ENCODE measurements around the gene PRSS2.
"Not testable (repeated sequence)": the region's sequence is repeated elsewhere in the genome, so short reads cannot be mapped to it uniquely, and the experiment has no call there.

Gene PRSS2

DNA sequence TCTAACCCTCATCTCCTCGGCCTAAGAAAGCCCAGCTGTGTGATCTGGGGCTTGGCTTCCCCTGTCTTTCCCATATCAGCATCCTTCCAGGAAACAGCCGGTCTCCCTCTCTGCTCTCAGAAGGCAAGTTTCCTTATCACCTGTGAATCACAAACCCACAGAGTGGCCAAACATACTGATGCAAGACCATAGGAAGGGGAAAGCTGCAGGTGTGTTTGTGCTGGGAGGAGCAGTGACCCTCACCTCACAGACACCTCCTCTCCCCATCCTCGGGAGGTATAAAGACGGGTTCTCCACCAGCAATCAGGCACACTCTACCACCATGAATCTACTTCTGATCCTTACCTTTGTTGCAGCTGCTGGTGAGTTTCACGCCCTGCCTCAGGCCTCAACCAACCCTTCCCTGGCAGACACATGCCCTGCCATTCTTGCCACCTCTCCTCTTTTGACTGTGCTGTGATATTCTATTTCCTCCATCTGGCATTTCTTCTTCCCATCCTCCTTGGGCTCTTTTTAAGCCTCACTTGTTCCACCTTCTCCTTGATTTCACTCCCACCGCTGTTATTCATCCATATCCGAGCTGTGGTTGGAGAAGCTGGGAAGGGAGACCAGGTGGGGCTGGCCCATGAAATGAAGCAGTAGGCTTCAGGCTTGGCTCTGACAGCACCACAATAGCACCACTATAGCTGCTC, at the start of gene PRSS2:
Gene PRSS2, plus strand, starts transcription at position 310 of the 692 bp plus-strand sequence. Its CDS starts 13 bp downstream, at position 323.
- DNase-seq, result no peak

DNA sequence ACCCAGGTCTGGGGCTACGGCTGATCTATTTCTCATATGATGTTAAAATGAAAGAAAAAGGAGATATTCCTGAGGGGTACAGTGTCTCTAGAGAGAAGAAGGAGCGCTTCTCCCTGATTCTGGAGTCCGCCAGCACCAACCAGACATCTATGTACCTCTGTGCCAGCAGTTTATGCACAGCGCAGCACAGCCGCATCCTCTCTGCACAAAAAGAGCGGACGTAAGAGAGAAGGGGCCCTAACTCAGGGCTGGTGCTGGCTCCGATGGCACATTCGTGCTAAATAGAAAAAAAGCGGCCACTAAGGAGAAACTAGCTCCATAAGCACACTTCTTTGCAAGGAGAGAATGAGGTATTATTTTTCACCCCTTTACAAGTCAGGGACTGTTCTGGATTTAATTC, 49.8 kb upstream of the PRSS2 start:
- no peak for DNase-seq

DNA sequence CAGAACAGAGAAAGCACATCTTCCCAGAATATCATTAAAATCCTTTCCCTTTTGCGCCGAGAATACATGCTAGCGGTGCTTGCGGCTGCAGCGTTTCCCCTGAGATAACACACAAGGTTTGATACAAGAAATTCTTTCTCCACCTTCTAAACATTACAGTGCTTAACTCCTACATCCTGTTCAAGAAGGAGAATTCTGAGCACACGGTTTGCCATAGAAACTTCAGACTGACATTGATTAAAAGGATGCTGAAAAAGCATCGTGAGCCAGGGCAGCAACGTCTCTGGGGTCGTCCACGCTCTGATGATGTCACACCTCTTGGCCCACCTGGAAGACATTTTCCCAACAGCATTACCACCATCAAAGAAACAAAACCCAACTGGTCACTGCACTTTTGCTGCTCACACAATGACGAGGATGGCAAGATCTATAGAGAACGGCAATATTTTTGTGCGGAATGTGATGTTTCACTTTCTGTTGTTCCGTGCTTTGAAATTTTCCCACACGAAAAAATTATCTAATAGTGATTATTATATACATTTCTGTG, 48.4 kb upstream of the PRSS2 start:
- DNase-seq, result no peak

GRCh38 chr7:142733271-142733670, 37.5 kb upstream of the PRSS2 start:
- no peak for DNase-seq

DNA sequence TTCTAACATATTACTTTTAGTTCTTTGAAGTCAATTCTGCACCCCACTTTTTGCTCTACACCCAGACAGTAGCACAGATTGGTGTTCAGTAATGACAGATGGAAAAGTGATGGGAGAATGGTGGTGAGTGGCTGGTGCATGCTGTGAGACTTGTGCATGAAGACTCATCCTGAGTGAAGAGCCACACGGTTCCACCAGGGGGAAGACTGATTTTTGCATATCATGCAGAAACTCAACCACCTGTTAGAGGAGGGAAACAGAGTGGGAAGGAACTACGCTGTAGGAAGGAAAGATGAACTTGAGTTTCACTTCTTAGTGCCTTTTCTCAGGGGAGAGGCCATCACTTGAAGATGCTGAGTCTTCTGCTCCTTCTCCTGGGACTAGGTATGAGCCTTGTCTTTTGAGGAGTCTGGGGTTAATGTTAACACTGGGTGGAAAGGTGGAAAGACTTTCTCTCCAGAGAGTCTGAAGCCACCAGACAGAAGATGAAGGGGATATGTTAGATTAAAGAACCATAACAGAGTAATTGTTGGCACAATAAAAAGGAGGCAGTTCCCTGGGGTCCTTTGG, 30.8 kb upstream of the PRSS2 start:
- DNase-seq, result no peak

DNA sequence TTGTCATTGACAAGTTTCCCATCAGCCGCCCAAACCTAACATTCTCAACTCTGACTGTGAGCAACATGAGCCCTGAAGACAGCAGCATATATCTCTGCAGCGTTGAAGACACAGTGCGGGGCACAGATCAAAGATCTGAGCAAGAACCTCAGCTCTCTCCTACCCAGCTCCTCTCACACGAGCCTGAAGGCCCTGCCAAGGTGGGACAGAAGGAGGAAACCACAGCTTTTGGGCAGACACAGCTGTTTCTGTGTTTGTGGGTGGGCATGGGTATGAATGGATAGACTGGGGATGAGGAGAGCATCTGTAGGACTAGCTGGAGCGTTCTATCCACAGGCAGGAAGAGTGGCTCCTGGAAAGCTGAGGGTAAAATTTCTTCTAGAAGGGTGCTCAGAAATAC, 30.0 kb upstream of the PRSS2 start:
- DNase-seq, result no peak

DNA sequence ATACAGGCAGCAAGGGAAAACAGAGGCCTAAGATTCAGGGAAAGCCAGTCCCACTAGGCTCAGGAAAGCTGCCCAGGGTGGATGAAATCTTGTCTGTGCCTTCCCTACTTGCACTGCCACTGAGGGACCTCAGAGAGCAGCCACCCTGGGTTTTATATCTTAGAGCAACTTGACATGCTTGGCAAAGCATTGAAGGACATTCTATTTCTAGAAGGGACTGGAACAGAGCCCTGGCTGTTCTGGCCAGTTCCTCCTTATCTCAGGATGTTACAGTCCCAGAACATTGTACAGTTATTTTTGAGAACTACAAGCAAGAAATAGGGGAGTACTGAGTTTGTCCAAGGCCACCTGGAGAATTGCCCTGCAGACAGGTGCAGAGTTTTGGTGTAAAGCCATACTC, 28.8 kb upstream of the PRSS2 start:
- not testable (repeated sequence) for DNase-seq

DNA sequence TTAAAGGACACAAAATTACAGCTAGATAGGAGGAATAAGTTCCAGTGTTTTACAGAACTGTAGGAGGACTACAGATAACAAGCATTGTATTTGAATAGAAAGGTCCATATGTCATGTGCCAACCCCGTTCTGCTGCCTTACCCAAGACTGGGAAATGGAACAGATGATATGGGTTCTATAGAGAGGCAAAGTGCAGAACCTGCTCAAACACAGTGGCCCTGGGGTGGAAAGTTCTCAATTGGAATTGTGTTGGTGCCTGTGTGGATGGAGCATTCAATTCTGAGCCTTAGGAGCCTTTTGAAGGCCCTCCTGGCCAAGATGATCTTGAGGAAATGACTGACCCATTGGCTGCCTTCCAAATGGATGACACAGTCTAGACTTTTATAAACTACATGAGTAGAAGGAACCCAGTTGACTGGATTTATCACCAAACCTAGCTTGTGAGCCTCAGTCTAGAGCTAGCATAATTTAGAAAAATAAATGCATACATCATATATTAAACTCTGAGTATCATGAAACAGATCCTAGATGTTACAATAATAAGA, 25.6 kb upstream of the PRSS2 start:
- no peak for DNase-seq

DNA sequence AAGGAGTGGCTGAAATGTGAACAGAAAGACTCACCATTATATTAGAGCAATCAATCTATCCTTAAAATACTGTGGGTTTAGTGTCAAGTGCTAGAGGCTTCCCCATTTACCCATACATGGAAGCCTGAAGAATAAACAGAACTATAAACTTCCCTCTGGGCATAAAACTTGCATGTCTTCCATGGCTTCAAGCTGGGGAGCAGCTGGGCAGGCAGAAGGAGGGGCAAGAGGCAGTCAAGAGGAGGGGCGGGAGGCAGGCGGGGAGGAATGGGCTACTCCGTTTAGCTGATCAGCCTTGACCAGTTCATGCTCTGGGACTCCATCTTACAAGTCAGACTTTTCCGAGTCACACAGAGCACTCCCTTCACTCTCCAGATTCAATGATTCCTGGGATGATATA, 25.0 kb upstream of the PRSS2 start:
- DNase-seq, result no peak

- no peak for DNase-seq
These were observed 24.5 kb upstream of the PRSS2 start for GRCh38 chr7:142746264-142746663.

- not testable (repeated sequence) for DNase-seq
These were observed 22.4 kb upstream of the PRSS2 start for GRCh38 chr7:142748410-142748809.

DNA sequence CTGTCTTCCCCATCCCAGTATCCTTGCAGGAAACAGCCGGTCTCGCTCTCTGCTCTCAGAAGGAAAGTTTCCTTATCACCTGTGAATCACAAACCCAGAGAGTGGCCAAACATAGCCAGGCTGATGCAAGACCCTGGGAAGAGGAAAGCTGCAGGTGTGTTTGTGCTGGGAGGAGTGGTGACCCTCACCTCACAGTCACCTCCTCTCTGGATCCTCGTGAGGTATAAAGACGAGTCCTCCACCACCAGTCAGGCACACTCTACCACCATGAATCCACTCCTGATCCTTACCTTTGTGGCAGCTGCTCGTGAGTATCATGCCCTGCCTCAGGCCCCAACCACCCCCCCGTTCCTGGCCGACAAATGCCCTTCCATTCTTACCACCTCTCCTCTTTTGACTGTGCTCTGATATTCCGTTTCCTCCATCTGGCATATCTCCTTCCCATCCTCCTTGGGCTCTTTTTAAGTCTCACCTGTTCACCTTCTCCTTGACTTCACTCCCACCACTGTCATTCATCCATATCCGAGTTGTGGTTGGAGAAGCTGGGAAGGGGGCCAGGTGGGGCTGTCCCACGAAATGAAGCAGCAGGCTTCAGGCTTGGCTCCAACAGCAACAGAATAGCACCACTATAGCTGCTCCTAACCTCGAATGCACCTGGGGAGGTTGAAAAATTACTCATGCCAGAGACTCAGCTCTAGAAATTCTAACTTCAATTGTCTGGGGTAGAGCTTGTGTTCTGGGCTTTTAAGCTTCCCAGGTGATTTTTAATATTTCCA, 21.4 kb upstream of the PRSS2 start, which contains the start of gene PRSS1:
Gene PRSS1, plus strand, starts transcription at position 255 of the 776 bp plus-strand sequence. Its CDS starts 13 bp downstream, at position 268.
- no peak for DNase-seq

- no peak for DNase-seq
These were observed 20.3 kb upstream of the PRSS2 start for GRCh38 chr7:142750321-142750938.

- DNase-seq, result not testable (repeated sequence)
These were observed 19.1 kb upstream of the PRSS2 start for GRCh38 chr7:142751526-142752175.

- DNase-seq, result no peak
These were observed 18.2 kb upstream of the PRSS2 start for GRCh38 chr7:142752376-142753225.

DNA sequence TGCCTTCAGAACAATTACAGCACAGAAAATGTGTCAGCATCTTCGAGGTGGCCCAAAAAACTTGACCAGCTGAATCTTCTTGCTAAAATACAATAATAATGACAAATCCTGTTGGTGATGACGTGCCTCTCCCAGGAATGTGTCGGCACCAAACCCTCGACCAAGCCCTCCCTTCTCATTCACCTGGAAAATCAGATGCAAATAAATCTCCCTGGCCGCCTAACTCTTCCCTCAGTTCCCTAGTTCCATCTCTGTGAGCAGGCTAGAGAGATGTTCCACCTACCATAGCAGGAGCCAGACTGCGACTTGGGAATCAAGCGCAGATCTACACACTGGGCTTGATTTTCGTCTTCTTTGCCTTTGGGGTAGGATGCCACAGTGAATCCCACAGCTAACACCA, 17.4 kb upstream of the PRSS2 start:
- DNase-seq, result no peak

DNA sequence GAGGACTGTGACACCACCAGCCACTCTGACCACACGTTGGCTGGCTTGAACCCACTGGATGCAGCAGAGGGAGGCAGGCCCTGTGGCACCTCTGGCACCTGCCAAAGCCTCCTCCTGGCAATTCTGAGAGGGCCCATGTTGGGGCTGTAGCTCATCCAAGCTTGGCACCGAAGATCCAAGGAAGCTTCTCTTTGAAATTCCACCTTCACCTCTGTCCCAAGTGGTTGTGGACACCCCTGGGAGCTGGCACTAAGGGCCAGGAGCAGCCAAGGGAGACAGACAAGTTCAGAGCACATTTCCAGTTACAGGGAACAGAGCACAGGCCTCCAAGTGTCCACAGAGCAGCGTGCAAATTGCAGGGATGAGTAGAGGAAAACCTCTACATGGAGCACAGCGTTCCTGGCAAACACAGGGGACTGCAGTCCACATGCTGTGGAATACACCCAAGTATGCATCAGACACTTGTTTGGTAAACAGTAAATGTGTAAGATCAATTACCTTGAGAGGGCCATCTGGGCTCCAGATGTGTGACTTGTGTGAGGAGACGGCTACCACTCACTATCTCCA, 16.8 kb upstream of the PRSS2 start:
- not testable (repeated sequence) for DNase-seq

- DNase-seq, result no peak
These were observed 15.8 kb upstream of the PRSS2 start for GRCh38 chr7:142754681-142755575.

- not testable (repeated sequence) for DNase-seq
These were observed 12.5 kb upstream of the PRSS2 start for GRCh38 chr7:142758312-142758711.

- no peak for DNase-seq
These were observed 11.3 kb upstream of the PRSS2 start for GRCh38 chr7:142759433-142759832.
